Measurements from ENCODE around the gene NEK10. TPM values are rescaled to one million over a fixed set of nuclear protein-coding genes. Genes with fewer than 3 reads are reported as not detected.

Gene NEK10
- total and polyA plus RNA-seq, 2 of the 13 experiments (the other 11 are each of a cell fraction or from before 2014, with no cell fraction given), result 2.8 to 14.2 TPM

GRCh38 chr3:27368831-27369607 is at the start of gene NEK10 (continued):
- TF ChIP-seq ZNF597 (CRISPR knock-in tag; IDR thresholded peaks at IDR 0.05) (no peak), ZBTB46 (CRISPR knock-in tag; IDR thresholded peaks at IDR 0.05; ENCODE audit: borderline replicate concordance) (no peak), ZNF30 (CRISPR knock-in tag; IDR thresholded peaks at IDR 0.05) (no peak), ZNF362 (CRISPR knock-in tag; IDR thresholded peaks at IDR 0.05; ENCODE audit: borderline replicate concordance) (no peak), ZNF580 (CRISPR knock-in tag; IDR thresholded peaks at IDR 0.05; ENCODE audit: borderline replicate concordance, low read depth) (peak; percentile 57; the same call in 1 of the 2 replicates), KDM1A (CRISPR knock-in tag; IDR thresholded peaks at IDR 0.05) (no peak), ZNF512 (CRISPR knock-in tag; IDR thresholded peaks at IDR 0.05) (no peak), POLR2A (IDR thresholded peaks at IDR 0.05; ENCODE audit: insufficient read depth in 1 of 2, low read depth in 2 of 2, low read length in 2 of 2) (0 out of 4 replicates have a peak, but pooled peaks of 1 of the 2 experiments have one; percentile 30), ZNF878 (CRISPR knock-in tag; IDR thresholded peaks at IDR 0.05) (no peak), KDM6A (CRISPR knock-in tag; IDR thresholded peaks at IDR 0.05; ENCODE audit: low read depth) (no peak), ONECUT2 (CRISPR knock-in tag; IDR thresholded peaks at IDR 0.05) (no peak), EEA1 (CRISPR knock-in tag; IDR thresholded peaks at IDR 0.05; ENCODE audit: borderline replicate concordance) (no peak), ZNF331 (CRISPR knock-in tag; IDR thresholded peaks at IDR 0.05) (0 out of 2 replicates have a peak, but pooled peaks have one; percentile 57), GTF3A (CRISPR knock-in tag; conservative IDR thresholded peaks at IDR 0.05) (no peak), ZNF652 (CRISPR knock-in tag; IDR thresholded peaks at IDR 0.05; ENCODE audit: borderline replicate concordance, low read depth) (no peak), ZFP90 (CRISPR knock-in tag; IDR thresholded peaks at IDR 0.05; ENCODE audit: borderline replicate concordance) (no peak; the same call in 1 of the 2 replicates), MYNN (CRISPR knock-in tag; IDR thresholded peaks at IDR 0.05; ENCODE audit: low read depth) (no peak), SP1 (IDR thresholded peaks at IDR 0.05) (no peak), SP1 (CRISPR knock-in tag; IDR thresholded peaks at IDR 0.05) (no peak), ZBTB10 (CRISPR knock-in tag; IDR thresholded peaks at IDR 0.05; ENCODE audit: borderline replicate concordance) (no peak)

Data from HepG2 (cell line).